HG02981 (cell line): ENCODE measurements around the gene CEACAM6.
"Not testable (repeated sequence)": the region's sequence is repeated elsewhere in the genome, so short reads cannot be mapped to it uniquely, and the experiment has no call there.

ENCODE experiments used
- ATAC-seq: cut with Tn5 transposase; IDR thresholded peaks from one replicate; pipeline ENCODE4 v1.9.1; 2021; ENCODE audit warnings: mild to moderate bottlenecking, moderate library complexity; ENCODE audit not compliant: unreplicated experiment

Gene CEACAM6

DNA sequence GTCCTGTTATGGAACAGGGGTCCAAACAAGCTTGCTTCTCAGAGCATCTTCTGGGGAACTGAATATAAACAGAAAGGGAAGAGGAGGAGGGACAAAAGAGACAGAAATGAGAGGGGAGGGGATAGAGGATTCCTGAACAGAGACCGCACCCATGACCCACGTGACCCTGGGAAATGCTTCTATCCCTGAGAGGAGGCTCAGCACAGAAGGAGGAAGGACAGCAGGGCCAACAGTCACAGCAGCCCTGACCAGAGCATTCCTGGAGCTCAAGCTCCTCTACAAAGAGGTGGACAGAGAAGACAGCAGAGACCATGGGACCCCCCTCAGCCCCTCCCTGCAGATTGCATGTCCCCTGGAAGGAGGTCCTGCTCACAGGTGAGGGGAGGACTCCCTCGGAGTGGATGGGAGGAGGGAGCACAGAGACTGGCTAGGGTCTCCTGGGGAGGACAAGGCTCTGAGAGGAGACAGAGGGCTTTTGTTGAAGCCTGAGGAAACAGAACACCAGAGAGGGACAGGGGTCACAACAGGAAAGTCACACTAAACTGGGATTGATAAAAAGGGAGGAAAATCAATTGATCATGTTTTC, at the start of gene CEACAM6:
TSS of gene CEACAM6 (plus strand) at position 203 of the 586 bp plus-strand sequence. CDS start at position 312, 109 bp downstream.
- ATAC-seq, result no peak

DNA sequence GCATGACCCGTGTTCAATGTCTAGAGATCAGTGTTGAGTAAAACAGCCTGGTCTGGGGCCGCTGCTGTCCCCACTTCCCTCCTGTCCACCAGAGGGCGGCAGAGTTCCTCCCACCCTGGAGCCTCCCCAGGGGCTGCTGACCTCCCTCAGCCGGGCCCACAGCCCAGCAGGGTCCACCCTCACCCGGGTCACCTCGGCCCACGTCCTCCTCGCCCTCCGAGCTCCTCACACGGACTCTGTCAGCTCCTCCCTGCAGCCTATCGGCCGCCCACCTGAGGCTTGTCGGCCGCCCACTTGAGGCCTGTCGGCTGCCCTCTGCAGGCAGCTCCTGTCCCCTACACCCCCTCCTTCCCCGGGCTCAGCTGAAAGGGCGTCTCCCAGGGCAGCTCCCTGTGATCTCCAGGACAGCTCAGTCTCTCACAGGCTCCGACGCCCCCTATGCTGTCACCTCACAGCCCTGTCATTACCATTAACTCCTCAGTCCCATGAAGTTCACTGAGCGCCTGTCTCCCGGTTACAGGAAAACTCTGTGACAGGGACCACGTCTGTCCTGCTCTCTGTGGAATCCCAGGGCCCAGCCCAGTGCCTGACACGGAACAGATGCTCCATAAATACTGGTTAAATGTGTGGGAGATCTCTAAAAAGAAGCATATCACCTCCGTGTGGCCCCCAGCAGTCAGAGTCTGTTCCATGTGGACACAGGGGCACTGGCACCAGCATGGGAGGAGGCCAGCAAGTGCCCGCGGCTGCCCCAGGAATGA, 48.4 kb upstream of the CEACAM6 start:
- no peak for ATAC-seq

- ATAC-seq, result no peak
Observed at GRCh38 chr19:41707502-41707812, 47.9 kb upstream of the CEACAM6 start.

DNA sequence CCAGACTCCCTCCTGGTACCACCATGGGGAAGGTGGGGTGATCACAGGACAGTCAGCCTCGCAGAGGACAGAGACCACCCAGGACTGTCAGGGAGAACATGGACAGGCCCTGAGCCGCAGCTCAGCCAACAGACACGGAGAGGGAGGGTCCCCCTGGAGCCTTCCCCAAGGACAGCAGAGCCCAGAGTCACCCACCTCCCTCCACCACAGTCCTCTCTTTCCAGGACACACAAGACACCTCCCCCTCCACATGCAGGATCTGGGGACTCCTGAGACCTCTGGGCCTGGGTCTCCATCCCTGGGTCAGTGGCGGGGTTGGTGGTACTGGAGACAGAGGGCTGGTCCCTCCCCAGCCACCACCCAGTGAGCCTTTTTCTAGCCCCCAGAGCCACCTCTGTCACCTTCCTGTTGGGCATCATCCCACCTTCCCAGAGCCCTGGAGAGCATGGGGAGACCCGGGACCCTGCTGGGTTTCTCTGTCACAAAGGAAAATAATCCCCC, 47.4 kb upstream of the CEACAM6 start:
- no peak for ATAC-seq

DNA sequence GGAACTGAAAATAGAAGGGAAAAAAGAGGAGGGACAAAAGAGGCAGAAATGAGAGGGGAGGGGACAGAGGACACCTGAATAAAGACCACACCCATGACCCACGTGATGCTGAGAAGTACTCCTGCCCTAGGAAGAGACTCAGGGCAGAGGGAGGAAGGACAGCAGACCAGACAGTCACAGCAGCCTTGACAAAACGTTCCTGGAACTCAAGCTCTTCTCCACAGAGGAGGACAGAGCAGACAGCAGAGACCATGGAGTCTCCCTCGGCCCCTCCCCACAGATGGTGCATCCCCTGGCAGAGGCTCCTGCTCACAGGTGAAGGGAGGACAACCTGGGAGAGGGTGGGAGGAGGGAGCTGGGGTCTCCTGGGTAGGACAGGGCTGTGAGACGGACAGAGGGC, 46.8 kb upstream of the CEACAM6 start, which contains the start of gene CEACAM5:
TSS of gene CEACAM5 (plus strand) at position 146 of the 400 bp plus-strand sequence. CDS start at position 252, 106 bp downstream.
- ATAC-seq, result no peak

DNA sequence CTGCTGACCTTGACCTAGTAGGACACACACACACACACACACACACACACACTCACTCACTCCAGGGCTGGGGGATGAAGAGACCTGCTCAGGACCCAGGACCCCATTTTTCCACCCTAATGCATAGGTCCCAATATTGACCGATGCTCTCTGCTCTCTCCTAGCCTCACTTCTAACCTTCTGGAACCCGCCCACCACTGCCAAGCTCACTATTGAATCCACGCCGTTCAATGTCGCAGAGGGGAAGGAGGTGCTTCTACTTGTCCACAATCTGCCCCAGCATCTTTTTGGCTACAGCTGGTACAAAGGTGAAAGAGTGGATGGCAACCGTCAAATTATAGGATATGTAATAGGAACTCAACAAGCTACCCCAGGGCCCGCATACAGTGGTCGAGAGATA, 45.8 kb upstream of the CEACAM6 start:
- not testable (repeated sequence) for ATAC-seq

DNA sequence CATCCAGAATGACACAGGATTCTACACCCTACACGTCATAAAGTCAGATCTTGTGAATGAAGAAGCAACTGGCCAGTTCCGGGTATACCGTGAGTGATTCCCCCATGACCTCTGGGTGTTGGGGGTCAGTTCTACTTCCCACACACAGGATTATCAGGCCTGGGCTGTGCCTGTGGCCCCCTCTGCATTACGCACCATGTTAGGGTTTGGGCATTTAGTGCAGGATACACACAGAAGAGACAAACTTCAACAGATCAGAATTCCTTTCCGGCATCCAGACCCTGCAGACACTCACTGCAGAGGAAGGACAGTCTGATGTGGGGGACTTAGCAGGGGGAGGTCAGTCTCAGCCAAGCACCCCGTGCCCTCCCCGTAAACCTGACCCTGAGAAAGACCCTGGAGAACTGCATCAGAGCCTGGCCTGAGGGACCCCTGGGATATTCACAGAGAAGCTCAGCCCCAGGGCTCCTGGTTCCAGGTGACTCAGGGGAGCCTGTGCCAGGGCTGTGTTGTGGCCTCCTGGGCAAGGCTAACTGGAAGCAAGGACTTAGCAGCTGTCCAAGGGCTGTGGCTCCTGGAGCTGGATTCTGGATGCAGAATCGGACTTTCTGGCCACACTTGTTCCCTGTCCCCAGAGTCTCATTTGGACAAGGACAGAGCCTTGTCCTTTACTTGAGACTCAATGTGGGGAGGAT, 45.2 kb upstream of the CEACAM6 start:
- no peak for ATAC-seq

GRCh38 chr19:41711376-41712261, 43.7 kb upstream of the CEACAM6 start:
- no peak for ATAC-seq

GRCh38 chr19:41714598-41714997, 40.7 kb upstream of the CEACAM6 start:
- no peak for ATAC-seq

DNA sequence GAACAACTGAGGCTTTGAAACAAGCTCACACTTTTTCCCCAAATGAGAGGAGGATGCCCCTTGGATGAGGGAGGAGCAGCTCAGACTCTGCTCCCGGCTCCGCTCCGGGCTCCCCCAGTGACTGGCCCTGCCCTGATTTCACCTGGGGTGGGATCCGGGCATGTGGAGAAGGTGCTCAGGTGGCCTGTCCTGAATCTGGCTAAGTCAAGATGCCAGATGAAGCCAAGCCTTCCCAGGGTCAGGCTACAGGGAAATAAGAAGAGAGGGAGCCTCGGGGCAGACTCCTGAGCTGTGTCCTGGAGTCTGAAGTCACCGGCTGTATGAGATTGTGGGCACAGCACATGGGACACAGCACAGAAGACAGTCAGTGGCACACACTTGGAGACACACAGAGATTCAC, 36.6 kb upstream of the CEACAM6 start:
- ATAC-seq, result no peak

DNA sequence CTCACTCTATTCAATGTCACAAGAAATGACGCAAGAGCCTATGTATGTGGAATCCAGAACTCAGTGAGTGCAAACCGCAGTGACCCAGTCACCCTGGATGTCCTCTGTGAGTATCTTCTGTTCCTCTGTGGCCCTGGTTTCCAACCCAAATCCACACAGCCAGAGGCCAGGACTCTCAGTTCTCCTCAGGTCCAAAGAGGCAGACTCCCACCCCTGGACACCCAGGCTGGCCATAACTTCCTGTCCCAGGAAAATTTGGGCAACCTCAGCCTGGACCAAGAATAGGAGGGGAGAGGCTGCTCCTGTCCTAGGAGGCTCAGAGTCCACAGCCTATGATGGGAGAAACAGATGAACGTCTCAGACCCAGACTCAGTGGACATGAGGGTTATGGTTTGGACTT, 35.2 kb upstream of the CEACAM6 start:
- ATAC-seq, result no peak

DNA sequence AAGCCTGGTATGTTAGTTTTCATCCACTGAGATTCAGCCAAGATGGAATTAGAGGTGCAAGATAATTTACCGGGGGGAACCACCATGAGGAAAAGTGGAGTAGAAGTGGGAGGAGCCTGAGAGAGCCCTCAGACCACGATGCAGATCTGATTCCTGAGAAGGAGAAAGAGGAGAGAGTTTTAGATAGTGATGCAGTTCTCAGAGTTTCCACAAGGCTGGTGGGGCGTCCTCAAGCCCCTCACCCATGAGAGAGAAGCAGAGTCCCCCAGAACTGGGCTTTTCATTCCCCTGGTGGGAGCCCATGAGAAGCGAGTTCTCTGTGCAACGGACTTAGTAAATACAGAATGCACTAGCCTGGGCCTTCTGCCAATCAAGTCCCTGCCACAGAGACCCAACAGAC, 28.8 kb upstream of the CEACAM6 start:
- ATAC-seq, result no peak

GRCh38 chr19:41734156-41734555, 21.2 kb upstream of the CEACAM6 start:
- no peak for ATAC-seq

DNA sequence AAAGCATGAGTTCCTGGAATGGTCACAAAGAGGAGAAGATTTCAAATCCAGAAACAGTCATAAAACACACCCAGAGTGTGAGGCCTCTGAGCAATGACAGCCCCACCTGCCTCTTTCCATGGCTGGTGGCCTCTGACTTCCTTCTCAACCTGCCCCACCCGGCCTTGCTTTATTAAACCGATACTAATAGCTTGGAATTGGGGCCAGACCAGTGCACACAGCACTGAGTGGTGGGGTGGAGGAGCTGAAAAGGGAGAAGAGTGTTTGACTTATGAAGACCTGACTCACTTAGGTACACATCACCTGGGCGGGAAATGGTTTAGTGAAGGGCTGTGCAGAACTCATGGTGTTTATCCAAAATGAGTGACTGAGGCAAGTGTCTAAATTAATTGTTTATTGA, 20.7 kb upstream of the CEACAM6 start:
- ATAC-seq, result no peak

GRCh38 chr19:41735071-41735600, 20.2 kb upstream of the CEACAM6 start:
- no peak for ATAC-seq

DNA sequence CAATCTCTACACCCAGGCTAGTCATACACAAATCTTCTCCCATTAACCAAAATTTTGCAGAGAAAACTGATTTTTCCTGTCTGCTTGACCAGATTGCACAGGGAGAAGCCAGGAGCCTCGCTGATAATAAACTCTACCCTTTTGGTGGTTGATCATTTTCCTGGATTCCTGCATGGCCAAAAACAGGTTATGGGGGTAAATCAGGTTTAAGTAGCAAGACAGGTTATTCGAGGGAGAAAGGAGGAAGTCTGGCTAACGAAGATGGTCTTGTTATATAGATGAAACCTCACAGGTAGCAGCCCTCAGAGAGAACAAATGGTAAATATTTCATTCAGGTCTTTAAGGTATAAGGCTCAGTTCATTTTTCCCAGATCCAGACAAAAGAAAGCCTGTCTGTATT, 16.0 kb upstream of the CEACAM6 start:
- ATAC-seq, result no peak

DNA sequence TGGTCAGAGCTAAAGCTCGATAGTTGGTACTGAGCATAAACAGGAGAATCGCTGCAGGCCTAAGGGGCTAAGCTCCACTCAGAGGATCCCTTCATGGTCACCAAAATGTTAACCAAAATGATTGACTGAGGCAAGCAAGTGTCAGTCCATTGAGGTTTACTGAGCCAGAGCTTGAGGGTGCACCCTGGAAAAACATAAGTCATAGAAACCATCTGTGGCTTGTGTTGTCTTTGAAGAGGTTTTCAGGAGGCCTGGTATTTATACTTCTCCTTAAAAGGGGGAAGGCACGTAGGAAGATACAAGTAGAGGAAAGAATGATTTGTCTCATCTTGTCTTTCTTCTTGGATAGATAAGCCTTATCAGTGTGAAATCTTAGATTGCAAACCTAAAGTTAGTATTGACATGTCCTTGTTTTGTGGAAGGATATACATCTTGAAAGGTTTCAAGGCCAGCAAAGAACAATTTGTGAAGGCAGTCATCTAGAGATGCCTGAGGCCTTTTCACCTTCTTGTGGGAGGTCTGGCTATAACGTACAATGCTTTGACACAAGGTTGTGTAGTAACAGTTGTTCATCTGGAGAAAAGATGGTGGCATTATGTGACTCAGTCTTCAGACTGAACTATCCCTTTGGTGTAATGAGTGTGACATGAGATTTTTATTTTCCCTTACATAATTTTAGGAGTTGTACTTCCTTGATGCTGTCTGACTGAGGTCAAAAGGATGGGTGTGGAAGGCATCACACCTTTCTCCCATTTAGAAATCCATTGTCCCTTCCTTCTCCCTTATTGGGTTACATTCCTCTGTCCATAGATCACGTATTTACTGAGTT, 14.7 kb upstream of the CEACAM6 start:
- ATAC-seq, result no peak

- no peak for ATAC-seq
Observed at GRCh38 chr19:41741244-41741554, 14.1 kb upstream of the CEACAM6 start.

DNA sequence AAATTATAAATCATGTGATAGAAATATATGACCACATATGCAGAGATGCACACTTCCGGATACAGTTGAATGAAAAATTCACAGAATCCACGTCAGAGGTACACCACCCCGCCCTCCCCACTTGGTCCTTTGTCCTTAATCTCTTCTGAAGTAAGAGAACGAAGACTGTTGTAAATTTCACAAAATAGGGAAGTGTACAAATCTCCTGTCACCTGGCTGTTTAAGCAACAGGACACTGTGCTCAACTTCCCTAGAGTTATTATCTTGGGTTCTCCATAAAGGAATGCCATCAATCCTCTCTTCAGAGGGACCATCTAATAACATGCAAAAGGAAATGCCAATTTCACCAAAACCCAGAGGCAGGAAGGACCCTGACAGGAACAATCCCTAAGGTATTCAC, 10.5 kb upstream of the CEACAM6 start:
- no peak for ATAC-seq

DNA sequence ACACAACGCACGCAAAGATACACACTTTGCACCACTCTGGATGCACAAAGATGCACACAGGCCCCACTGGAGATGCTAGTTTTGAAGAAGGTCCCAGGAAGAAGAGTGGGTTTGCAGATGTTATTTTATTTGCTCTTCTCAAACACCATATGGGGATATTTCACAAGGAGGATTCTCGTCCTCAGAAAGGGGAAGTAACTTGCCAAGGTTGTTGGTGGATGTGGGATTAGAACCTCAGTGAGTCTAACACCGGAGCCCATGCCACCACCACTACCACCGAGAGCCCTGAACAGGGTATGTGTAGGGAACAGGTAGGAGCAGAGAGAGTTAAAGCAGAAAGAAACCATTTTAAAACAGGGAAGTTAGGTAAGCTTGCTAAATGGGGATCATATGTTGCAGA, 9.6 kb upstream of the CEACAM6 start:
- ATAC-seq, result no peak
